Karpas-422 (cell line): Measurements from ENCODE around the gene TANC2. TPM values are rescaled to one million over a fixed set of nuclear protein-coding genes. Genes with fewer than 3 reads are reported as not detected.

Experiments
- DNase-seq: peaks from one replicate; pipeline ENCODE4 v3.0.0-alpha.2; 2015
- H2AFZ ChIP-seq: fragments of 200-600 bp; sonication (generic); 2 replicates; pipeline ENCODE4 v1.6.1; 2014; ENCODE audit warnings: antibody characterized with exemption, low read length, mixed read lengths
- H3K27ac ChIP-seq: fragments of 200-600 bp; sonication (generic); 2 replicates; pipeline ENCODE4 v1.5.1; 2014; ENCODE audit warnings: mild to moderate bottlenecking, low read length, moderate library complexity
- H3K27me3 ChIP-seq: fragments of 200-600 bp; sonication (generic); 2 replicates; pipeline ENCODE4 v1.6.1; 2014; ENCODE audit warnings: low read length, mixed read lengths
- H3K36me3 ChIP-seq: fragments of 200-600 bp; sonication (generic); 2 replicates; pipeline ENCODE4 v1.6.1; 2014; ENCODE audit warnings: low read length, mixed read lengths; ENCODE audit not compliant: insufficient read depth
- H3K4me1 ChIP-seq: fragments of 200-600 bp; sonication (generic); 2 replicates; pipeline ENCODE4 v1.6.1; 2014; ENCODE audit warnings: mild to moderate bottlenecking, low read length, mixed read lengths
- H3K4me2 ChIP-seq: fragments of 200-600 bp; sonication (generic); 2 replicates; pipeline ENCODE4 v1.6.1; 2014; ENCODE audit warnings: low read length, low read depth, mild to moderate bottlenecking; ENCODE audit not compliant: poor library complexity, severe bottlenecking
- H3K4me3 ChIP-seq: fragments of 200-600 bp; sonication (generic); 2 replicates; pipeline ENCODE4 v1.5.1; 2014; ENCODE audit warnings: mild to moderate bottlenecking, antibody characterized with exemption, low read length, mixed read lengths
- H3K79me2 ChIP-seq: fragments of 200-600 bp; sonication (generic); 2 replicates; pipeline ENCODE4 v1.6.1; 2014; ENCODE audit warnings: mild to moderate bottlenecking, low read length, mixed read lengths
- H3K9ac ChIP-seq: fragments of 200-600 bp; sonication (generic); 2 replicates; pipeline ENCODE4 v1.6.0; 2014; ENCODE audit warnings: low read length
- H3K9me2 ChIP-seq: fragments of 200-600 bp; sonication (generic), shearing (Covaris generic); replicated peaks from 2 replicates; pipeline ENCODE4 v1.6.0; 2014; ENCODE audit warnings: mild to moderate bottlenecking, low read length, moderate library complexity; ENCODE audit not compliant: insufficient read depth
- H3K9me3 ChIP-seq: fragments of 300-700, 200-600 bp; sonication (generic); 2 replicates; pipeline ENCODE4 v1.6.1; 2014; ENCODE audit warnings: low read length, mixed read lengths
- H4K20me1 ChIP-seq: fragments of 200-600 bp; sonication (generic); 2 replicates; pipeline ENCODE4 v1.6.1; 2014; ENCODE audit warnings: mild to moderate bottlenecking, antibody characterized with exemption, low read length, low read depth; ENCODE audit not compliant: insufficient read depth
- total RNA-seq: library from RNA; depleted of rRNA; stranded (reverse); fragments of >200 nt; shearing (Covaris generic); gene quantifications from 2 replicates; pipeline ENCODE4 v1.2.3, GENCODE V29; 2014; ENCODE audit warnings: low replicate concordance

TANC2 gene
- total RNA-seq, 1 experiment from 2014 or later = 4.9 TPM

DNA sequence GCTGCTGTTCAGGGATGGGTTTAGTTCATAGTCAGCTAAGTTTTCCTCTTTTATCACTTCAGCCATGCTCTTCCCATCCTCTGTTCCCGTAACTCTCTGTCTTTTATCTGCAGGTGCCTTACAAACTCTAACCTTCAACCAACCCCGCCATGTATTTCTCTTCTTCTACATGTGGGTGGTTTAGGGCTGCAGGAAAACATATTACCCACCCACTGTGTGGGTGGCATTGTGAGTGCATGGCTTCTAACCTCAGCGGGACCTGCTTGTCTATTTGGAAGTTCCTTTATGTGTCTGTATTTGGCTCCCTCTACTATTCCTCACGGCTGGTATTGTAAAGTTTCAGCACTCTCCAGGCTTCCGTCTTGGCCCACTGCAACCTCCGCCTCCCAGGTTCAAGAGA is 39.0 kb upstream of the TANC2 start:
- no peak overlapping the region for H2AFZ ChIP-seq
- H3K9me2 ChIP-seq = no peaks in the 10 kb centered on the region
- H3K4me3 ChIP-seq = no peak overlapping the region
- no peak overlapping the region for H3K9ac ChIP-seq
- DNase-seq = no peak
- H3K27me3 ChIP-seq = no peaks in the 10 kb centered on the region
- no peaks in the 10 kb centered on the region for H4K20me1 ChIP-seq
- no peak overlapping the region for H3K27ac ChIP-seq
- H3K79me2 ChIP-seq = no peaks in the 10 kb centered on the region
- no peaks in the 10 kb centered on the region for H3K4me1 ChIP-seq
- no peaks in the 10 kb centered on the region for H3K36me3 ChIP-seq
- H3K9me3 ChIP-seq = no peaks in the 10 kb centered on the region
- no peak overlapping the region for H3K4me2 ChIP-seq

DNA sequence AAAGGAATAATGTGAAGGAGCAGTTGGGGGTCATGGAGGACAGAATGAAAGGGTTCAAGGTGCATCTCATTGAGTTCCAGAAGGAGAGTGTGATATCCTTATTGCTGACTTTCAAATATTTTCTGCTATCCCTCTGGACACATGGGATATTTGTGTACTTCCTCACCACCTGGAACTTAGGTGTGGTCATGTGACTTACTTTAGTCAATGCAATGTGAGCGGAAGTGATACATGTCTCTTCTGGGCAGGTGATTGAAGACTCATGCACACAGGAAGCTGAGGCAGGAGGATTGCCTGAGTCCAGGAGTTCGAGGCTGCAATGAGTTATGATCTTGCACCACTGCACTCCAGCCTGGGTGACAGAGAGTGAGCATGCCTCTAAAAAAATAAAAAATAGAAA is 36.7 kb upstream of the TANC2 start:
- H3K4me3 ChIP-seq = no peak overlapping the region
- H3K4me1 ChIP-seq = no peaks in the 10 kb centered on the region
- H3K4me2 ChIP-seq = no peak overlapping the region
- no peak overlapping the region for H3K9ac ChIP-seq
- no peaks in the 10 kb centered on the region for H3K9me2 ChIP-seq
- DNase-seq = no peak
- H2AFZ ChIP-seq = no peak overlapping the region
- H4K20me1 ChIP-seq = no peaks in the 10 kb centered on the region
- H3K27me3 ChIP-seq = no peaks in the 10 kb centered on the region
- H3K27ac ChIP-seq = no peak overlapping the region
- H3K36me3 ChIP-seq = no peaks in the 10 kb centered on the region
- no peaks in the 10 kb centered on the region for H3K9me3 ChIP-seq
- no peaks in the 10 kb centered on the region for H3K79me2 ChIP-seq

DNA sequence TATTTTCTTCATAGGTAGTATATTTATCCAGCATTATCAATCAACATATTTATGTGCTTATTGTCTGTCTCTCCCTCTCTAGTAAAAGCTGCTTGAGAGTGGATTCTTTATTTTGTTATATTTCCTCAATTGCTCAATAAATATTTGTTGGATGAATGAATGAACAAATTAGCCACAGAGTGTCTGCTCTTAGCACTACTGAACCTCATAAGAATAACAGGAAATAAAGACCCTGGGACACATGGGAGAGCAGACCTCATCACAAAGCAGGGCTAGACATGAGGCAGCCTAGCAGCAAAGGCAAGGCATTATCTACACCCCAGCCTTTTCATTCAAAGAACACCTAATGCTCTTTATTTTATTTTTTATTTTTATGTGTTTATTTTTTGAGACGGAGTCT is 34.9 kb upstream of the TANC2 start:
- H3K9me3 ChIP-seq = no peaks in the 10 kb centered on the region
- H3K9ac ChIP-seq = no peak overlapping the region
- no peak overlapping the region for H2AFZ ChIP-seq
- no peaks in the 10 kb centered on the region for H3K9me2 ChIP-seq
- H3K27ac ChIP-seq = no peak overlapping the region
- H4K20me1 ChIP-seq = no peaks in the 10 kb centered on the region
- DNase-seq = no peak
- no peaks in the 10 kb centered on the region for H3K27me3 ChIP-seq
- H3K4me2 ChIP-seq = no peak overlapping the region
- no peak overlapping the region for H3K4me3 ChIP-seq
- no peaks in the 10 kb centered on the region for H3K79me2 ChIP-seq
- H3K4me1 ChIP-seq = no peaks in the 10 kb centered on the region
- H3K36me3 ChIP-seq = no peaks in the 10 kb centered on the region

DNA sequence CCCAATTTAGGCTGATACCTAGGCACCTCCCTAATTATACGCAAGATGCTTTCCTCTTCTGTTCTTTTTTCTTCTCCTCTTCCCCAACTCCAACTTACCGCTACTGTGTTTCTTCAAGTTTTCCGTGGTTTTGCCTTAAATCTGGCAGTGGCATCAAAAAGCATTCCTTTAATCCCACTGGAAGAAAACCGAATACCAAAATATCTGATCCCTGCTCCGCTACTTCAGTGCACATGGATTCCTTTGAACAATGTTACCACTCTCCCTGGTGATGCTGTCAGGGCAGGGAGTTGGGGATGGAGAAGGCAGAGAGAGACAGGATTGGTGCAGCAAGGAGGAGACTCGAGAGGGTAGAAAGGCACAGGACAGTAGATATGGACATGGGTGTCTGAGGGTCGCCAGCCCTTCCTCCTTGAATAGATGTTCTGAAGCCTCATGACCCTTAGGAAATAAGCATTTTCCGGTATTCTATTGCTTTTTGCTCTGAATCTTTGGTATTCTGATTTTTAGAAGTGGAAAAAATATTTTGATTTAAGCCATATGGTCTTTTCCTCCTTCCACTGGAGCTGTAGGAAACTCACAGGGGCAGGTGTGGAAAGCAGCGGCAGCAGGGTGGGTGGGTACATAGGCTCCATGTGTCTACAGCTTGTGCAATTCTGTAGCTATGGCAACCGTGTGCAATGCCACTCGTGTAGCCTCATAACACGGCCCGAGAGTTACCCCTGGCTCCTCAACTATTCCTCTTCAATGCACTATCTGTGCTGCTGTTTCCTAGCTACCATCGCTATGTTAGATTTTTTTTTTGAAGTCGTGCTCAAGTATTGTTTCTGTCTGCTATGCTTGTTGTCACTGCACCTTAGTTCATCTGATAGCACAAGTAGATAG is 32.3 kb upstream of the TANC2 start:
- H3K9ac ChIP-seq = no peak overlapping the region
- no peak overlapping the region for H3K27ac ChIP-seq
- H3K27me3 ChIP-seq = no peaks in the 10 kb centered on the region
- no peaks in the 10 kb centered on the region for H3K4me1 ChIP-seq
- no peak for DNase-seq
- no peak overlapping the region for H3K4me3 ChIP-seq
- no peak overlapping the region for H3K4me2 ChIP-seq
- H3K9me3 ChIP-seq = no peaks in the 10 kb centered on the region
- no peaks in the 10 kb centered on the region for H4K20me1 ChIP-seq
- H3K9me2 ChIP-seq = no peaks in the 10 kb centered on the region
- H3K79me2 ChIP-seq = no peaks in the 10 kb centered on the region
- no peak overlapping the region for H2AFZ ChIP-seq
- H3K36me3 ChIP-seq = no peaks in the 10 kb centered on the region

DNA sequence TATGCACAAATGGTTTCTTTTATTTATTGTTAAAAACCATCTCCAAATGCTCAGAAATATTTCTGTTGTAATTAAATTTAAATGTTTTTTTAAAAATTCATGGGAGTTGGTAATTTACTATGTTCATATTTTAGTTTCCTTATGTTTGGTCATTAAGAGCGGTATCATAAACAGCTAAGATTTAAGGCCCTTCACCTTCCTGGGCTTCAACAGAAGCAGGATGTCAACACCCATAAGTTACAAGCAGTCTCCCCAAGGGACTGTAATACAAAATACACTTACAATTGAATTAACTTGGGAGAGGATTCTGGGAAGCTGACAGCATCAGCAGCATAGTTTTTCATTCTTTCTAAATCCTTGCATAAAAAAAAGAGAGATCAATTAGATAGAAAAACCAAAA is 30.9 kb upstream of the TANC2 start:
- no peak for DNase-seq
- Histone ChIP-seq H3K4me2 (no peak overlapping the region), H4K20me1 (no peaks in the 10 kb centered on the region), H3K36me3 (no peaks in the 10 kb centered on the region), H3K9me3 (no peaks in the 10 kb centered on the region), H2AFZ (no peak overlapping the region), H3K79me2 (no peaks in the 10 kb centered on the region), H3K4me1 (no peaks in the 10 kb centered on the region), H3K9ac (no peak overlapping the region), H3K27me3 (no peaks in the 10 kb centered on the region), H3K9me2 (no peaks in the 10 kb centered on the region), H3K4me3 (no peak overlapping the region), H3K27ac (no peak overlapping the region)

DNA sequence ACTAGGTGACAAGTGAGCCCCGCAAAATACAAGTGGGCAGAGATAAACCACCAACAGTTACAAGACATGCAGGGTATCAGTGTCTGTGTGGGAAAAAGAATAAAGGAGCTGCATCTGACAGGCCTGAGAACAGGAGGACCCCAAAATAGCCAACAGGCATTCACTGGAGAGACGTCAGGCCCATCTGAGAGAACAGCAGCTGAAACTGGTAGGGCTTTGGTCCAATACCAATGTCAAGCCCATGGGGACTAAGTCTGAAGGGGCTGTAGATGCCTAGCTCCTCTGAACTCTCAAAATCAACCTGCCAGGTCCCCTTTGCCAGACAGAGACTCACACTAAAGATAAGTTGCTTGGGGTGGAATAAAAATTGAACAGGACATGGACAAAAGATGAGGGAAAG is 30.5 kb upstream of the TANC2 start:
- Histone ChIP-seq H3K27me3 (no peaks in the 10 kb centered on the region), H4K20me1 (no peaks in the 10 kb centered on the region), H3K9me3 (no peaks in the 10 kb centered on the region), H3K27ac (no peak overlapping the region), H3K4me1 (no peaks in the 10 kb centered on the region), H3K9ac (no peak overlapping the region), H3K79me2 (no peaks in the 10 kb centered on the region), H3K4me2 (no peak overlapping the region), H3K9me2 (no peaks in the 10 kb centered on the region), H3K36me3 (no peaks in the 10 kb centered on the region), H3K4me3 (no peak overlapping the region), H2AFZ (no peak overlapping the region)
- no peak for DNase-seq

DNA sequence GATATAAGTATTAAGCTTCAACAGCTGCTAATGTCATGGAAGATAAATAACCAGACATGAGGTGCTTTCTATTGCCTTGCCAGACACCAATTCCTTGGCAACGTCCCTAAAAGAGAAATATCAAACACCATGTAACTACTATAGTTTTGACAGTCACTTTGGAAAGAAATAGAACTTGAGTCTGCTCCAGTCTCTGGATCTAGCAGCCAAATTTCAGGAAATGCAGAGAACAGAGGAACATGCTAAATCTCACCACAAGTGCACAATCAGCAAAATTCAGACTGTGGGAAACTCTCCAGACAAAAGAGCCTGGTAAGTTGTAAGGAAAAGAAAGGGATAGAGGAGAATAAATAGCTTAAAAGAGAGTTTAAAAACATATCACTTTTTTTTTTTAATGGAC is 28.4 kb upstream of the TANC2 start:
- Histone ChIP-seq H3K36me3 (no peaks in the 10 kb centered on the region), H3K79me2 (no peaks in the 10 kb centered on the region), H3K4me2 (no peak overlapping the region), H3K9me3 (no peaks in the 10 kb centered on the region; the same call in 1 of the 2 replicates), H3K4me1 (no peaks in the 10 kb centered on the region), H2AFZ (no peak overlapping the region), H3K9me2 (no peaks in the 10 kb centered on the region), H3K27me3 (0 out of 2 replicates have a peak, but pooled peaks cover 3% of the 10 kb centered on the region), H3K9ac (no peak overlapping the region), H3K27ac (no peak overlapping the region), H3K4me3 (no peak overlapping the region), H4K20me1 (no peaks in the 10 kb centered on the region)
- DNase-seq = no peak

DNA sequence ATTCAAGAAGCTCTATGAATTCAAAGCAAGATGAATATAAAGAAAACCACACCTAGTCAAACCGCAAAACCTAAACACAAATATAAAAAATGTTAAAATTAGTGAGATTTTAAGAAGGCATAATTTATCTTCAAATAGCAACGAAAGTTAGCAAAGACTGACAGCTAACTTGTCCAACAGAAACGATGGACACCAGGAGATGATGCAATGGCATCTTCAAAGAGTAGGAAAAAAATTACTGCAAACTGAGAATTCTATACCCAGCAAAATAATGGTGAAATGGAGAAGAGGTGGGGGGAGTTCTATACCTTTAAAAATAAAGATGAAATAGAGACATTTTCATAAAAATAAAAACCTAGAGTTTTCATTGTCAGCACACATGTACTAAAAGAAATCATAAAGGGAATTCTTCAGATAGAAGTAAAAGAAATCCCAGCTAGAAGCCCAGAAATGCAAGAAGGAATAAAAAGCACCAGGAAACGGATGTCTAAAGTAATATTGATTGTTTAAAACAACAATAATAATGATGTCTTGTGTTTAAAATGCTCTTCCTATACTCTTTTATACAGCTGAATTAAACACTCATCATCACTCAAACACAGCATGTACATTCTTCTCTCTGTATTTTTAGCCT is 24.6 kb upstream of the TANC2 start:
- no peak overlapping the region for H2AFZ ChIP-seq
- no peaks in the 10 kb centered on the region for H3K36me3 ChIP-seq
- no peaks in the 10 kb centered on the region for H4K20me1 ChIP-seq
- no peaks in the 10 kb centered on the region; the same call in 1 of the 2 replicates for H3K9me3 ChIP-seq
- no peak overlapping the region for H3K4me2 ChIP-seq
- no peak for DNase-seq
- H3K9ac ChIP-seq = no peak overlapping the region
- no peak overlapping the region for H3K27ac ChIP-seq
- H3K9me2 ChIP-seq = no peaks in the 10 kb centered on the region
- H3K79me2 ChIP-seq = no peaks in the 10 kb centered on the region
- H3K4me3 ChIP-seq = no peak overlapping the region
- H3K4me1 ChIP-seq = no peaks in the 10 kb centered on the region
- 0 out of 2 replicates have a peak, but pooled peaks cover 3% of the 10 kb centered on the region for H3K27me3 ChIP-seq
